PC-9 (cell line): ENCODE measurements around the gene UGGT1. TPM values are rescaled to one million over a fixed set of nuclear protein-coding genes. Genes with fewer than 3 reads are reported as not detected.

Experiments
- BruUV-seq: library from RNA; stranded (reverse); fragments of 400-500 nt; replicated peaks from 2 replicates; lab custom pipeline; 2021; lab: Mats Ljungman, UMichigan
- CTCF ChIA-PET: fragments of 300-600 bp; sonication (Branson Sonifier 250); formaldehyde crosslinking; loops from one replicate; lab custom pipeline; 2022; ENCODE audit warnings: antibody characterized with exemption; lab: Charles Lee
- POLR2A ChIA-PET: fragments of 300-600 bp; sonication (Branson Sonifier 250); formaldehyde crosslinking; loops from one replicate; lab custom pipeline; 2022; ENCODE audit warnings: antibody characterized with exemption; ENCODE audit not compliant: unreplicated experiment; lab: Charles Lee
- DNase-seq, 2 experiments: peaks; one replicate each; pipeline versions ENCODE4 v3.0.0 to v3.0.0-alpha.2; 2015 to 2022; ENCODE audit warnings: mixed read lengths in 1 of 2
- H2AFZ ChIP-seq: fragments of 200-600 bp; sonication (generic); 2 replicates; pipeline ENCODE4 v1.8.1; 2017; ENCODE audit warnings: antibody characterized with exemption
- H3F3A ChIP-seq: fragments of 200-600 bp; sonication (generic); 2 replicates; pipeline ENCODE4 v1.8.1; 2017; ENCODE audit warnings: antibody characterized with exemption, mild to moderate bottlenecking, low read depth; ENCODE audit not compliant: insufficient read depth
- H3K27ac ChIP-seq: fragments of 200-600 bp; sonication (generic); 2 replicates; pipeline ENCODE4 v1.6.1; 2016; ENCODE audit warnings: mixed run types
- H3K27me3 ChIP-seq: fragments of 200-600 bp; sonication (generic); 2 replicates; pipeline ENCODE4 v1.6.1; 2016; ENCODE audit warnings: low read depth, mixed run types; ENCODE audit not compliant: insufficient read depth
- H3K36me3 ChIP-seq: fragments of 200-600 bp; sonication (generic); 2 replicates; pipeline ENCODE4 v1.6.1; 2016; ENCODE audit warnings: low read depth, mixed run types
- H3K4me1 ChIP-seq: fragments of 200-600 bp; sonication (generic); replicated peaks from 2 replicates; pipeline ENCODE4 v1.6.1; 2016; ENCODE audit warnings: mixed run types; ENCODE audit not compliant: insufficient read depth
- H3K4me2 ChIP-seq: fragments of 200-600 bp; sonication (generic); 2 replicates; pipeline ENCODE4 v1.6.1; 2017; ENCODE audit warnings: mixed run types
- H3K4me3 ChIP-seq: fragments of 200-600 bp; sonication (generic); 2 replicates; pipeline ENCODE4 v1.6.1; 2016; ENCODE audit warnings: mixed run types
- H3K79me2 ChIP-seq: fragments of 200-600 bp; sonication (generic); 2 replicates; pipeline ENCODE4 v1.6.1; 2017; ENCODE audit warnings: low read depth, mixed run types
- H3K9me2 ChIP-seq: fragments of 200-600 bp; sonication (generic); 2 replicates; pipeline ENCODE4 v1.8.1; 2017; ENCODE audit warnings: mild to moderate bottlenecking; ENCODE audit not compliant: insufficient read depth
- H3K9me3 ChIP-seq: fragments of 200-600 bp; sonication (generic); 2 replicates; pipeline ENCODE4 v1.8.1; 2016; ENCODE audit warnings: low read depth; ENCODE audit not compliant: insufficient read depth
- H4K20me1 ChIP-seq: fragments of 200-600 bp; sonication (generic); 2 replicates; pipeline ENCODE4 v1.8.1; 2017; ENCODE audit not compliant: insufficient read depth
- CTCF ChIP-seq: fragments of 200-600 bp; sonication (generic); conservative IDR thresholded peaks from 2 replicates; pipeline ENCODE4 v1.6.1; 2017; ENCODE audit warnings: mixed run types, antibody characterized with exemption, mild to moderate bottlenecking, moderate library complexity
- EZH2 ChIP-seq: fragments of 200-600 bp; sonication (generic); IDR thresholded peaks from 2 replicates; pipeline ENCODE4 v1.8.0; 2017; ENCODE audit warnings: antibody characterized with exemption, low read depth
- intact Hi-C: fragments of 100-400 bp; cut with micrococcal nuclease; formaldehyde crosslinking; loops from one replicate; pipeline ENCODE4 v1.10.0; 2022; ENCODE audit not compliant: unreplicated experiment
- total RNA-seq: library from RNA; stranded (reverse); gene quantifications from 2 replicates; pipeline ENCODE4 v1.2.3, GENCODE V29; 2021

The UGGT1 gene
- total RNA-seq, 1 experiment from 2014 or later = 56.9 TPM

GRCh38 chr2:128157644-128158043, 66.6 kb downstream of the UGGT1 start:
- POLR2A ChIA-PET = no interaction called here
- H3K4me3 ChIP-seq = no peak overlapping the region

GRCh38 chr2:128158176-128158575, 67.2 kb downstream of the UGGT1 start:
- no peaks in the 10 kb centered on the region for H3K9me3 ChIP-seq
- peaks cover 10% of the 10 kb centered on the region; the same call in 1 of the 2 replicates for H4K20me1 ChIP-seq
- ChIA-PET CTCF (no interaction called here), POLR2A (no interaction called here)
- no peaks in the 10 kb centered on the region for H3F3A ChIP-seq
- no peak overlapping the region for H3K4me2 ChIP-seq
- H3K27me3 ChIP-seq = no peaks in the 10 kb centered on the region
- no peaks in the 10 kb centered on the region for H3K4me1 ChIP-seq
- no peak for TF ChIP-seq CTCF
- no peak for TF ChIP-seq EZH2
- no TSS peak for BruUV-seq
- no peak overlapping the region for H3K4me3 ChIP-seq
- no peaks in the 10 kb centered on the region for H3K9me2 ChIP-seq
- intact Hi-C loops = no loop called here
- H3K27ac ChIP-seq = no peak overlapping the region
- no peaks in the 10 kb centered on the region for H3K79me2 ChIP-seq
- no peak for DNase-seq
- peaks cover 53% of the 10 kb centered on the region for H3K36me3 ChIP-seq
- no peak overlapping the region for H2AFZ ChIP-seq

More at GRCh38 chr2:128157644-128158043, 66.6 kb downstream of the UGGT1 start:
- TF ChIP-seq EZH2 = no peak
- H3K36me3 ChIP-seq = peaks cover 54% of the 10 kb centered on the region
- BruUV-seq = no TSS peak
- H2AFZ ChIP-seq = no peak overlapping the region
- no peaks in the 10 kb centered on the region for H3K9me2 ChIP-seq
- H3K9me3 ChIP-seq = no peaks in the 10 kb centered on the region
- H3K4me1 ChIP-seq = no peaks in the 10 kb centered on the region
- intact Hi-C loops = no loop called here
- no peak for DNase-seq
- H3K27me3 ChIP-seq = no peaks in the 10 kb centered on the region
- H4K20me1 ChIP-seq = peaks cover 10% of the 10 kb centered on the region; the same call in 1 of the 2 replicates
- no peaks in the 10 kb centered on the region for H3F3A ChIP-seq
- CTCF ChIA-PET = no interaction called here
- H3K79me2 ChIP-seq = no peaks in the 10 kb centered on the region
- no peak overlapping the region for H3K4me2 ChIP-seq
- no peak overlapping the region for H3K27ac ChIP-seq

- intact Hi-C loops = no loop called here
- ChIA-PET CTCF (no interaction called here), POLR2A (no interaction called here)
These were observed 68.4 kb downstream of the UGGT1 start for GRCh38 chr2:128159437-128159836.

More at GRCh38 chr2:128159437-128159836, 68.4 kb downstream of the UGGT1 start:
- Histone ChIP-seq H4K20me1 (peaks cover 10% of the 10 kb centered on the region; the same call in 1 of the 2 replicates), H3K79me2 (no peaks in the 10 kb centered on the region), H3K4me3 (no peak overlapping the region), H3K27ac (no peak overlapping the region), H3F3A (no peaks in the 10 kb centered on the region), H3K27me3 (no peaks in the 10 kb centered on the region), H3K4me1 (no peaks in the 10 kb centered on the region), H3K36me3 (peaks cover 48% of the 10 kb centered on the region), H2AFZ (no peak overlapping the region), H3K9me2 (no peaks in the 10 kb centered on the region), H3K4me2 (no peak overlapping the region), H3K9me3 (no peaks in the 10 kb centered on the region)
- no peak for DNase-seq
- TF ChIP-seq EZH2 = no peak
- TF ChIP-seq CTCF = no peak
- no TSS peak for BruUV-seq
